GM18508 (cell line): Measurements from ENCODE around the gene SLC8A1.

ENCODE experiments used
- ATAC-seq: cut with Tn5 transposase; IDR thresholded peaks from one replicate; pipeline ENCODE4 v1.9.1; 2021; ENCODE audit warnings: moderate number of reproducible peaks; ENCODE audit not compliant: insufficient read depth, unreplicated experiment

The SLC8A1 gene

GRCh38 chr2:40321822-40322221, 130.1 kb downstream of the SLC8A1 start:
- ATAC-seq: no peak

GRCh38 chr2:40321016-40321623, 130.8 kb downstream of the SLC8A1 start:
- ATAC-seq: no peak

GRCh38 chr2:40318921-40319320, 133.0 kb downstream of the SLC8A1 start:
- ATAC-seq: no peak

GRCh38 chr2:40317761-40318160, 134.1 kb downstream of the SLC8A1 start:
- ATAC-seq: no peak

- no peak for ATAC-seq
These were observed 134.8 kb downstream of the SLC8A1 start for GRCh38 chr2:40317046-40317445.

GRCh38 chr2:40316620-40317019, 135.3 kb downstream of the SLC8A1 start:
- no peak for ATAC-seq

GRCh38 chr2:40315683-40316082, 136.2 kb downstream of the SLC8A1 start:
- no peak for ATAC-seq

- ATAC-seq: no peak
These were observed 140.9 kb downstream of the SLC8A1 start for GRCh38 chr2:40311026-40311425.

GRCh38 chr2:40310303-40310702, 141.6 kb downstream of the SLC8A1 start:
- ATAC-seq: no peak

GRCh38 chr2:40304340-40304739, 147.6 kb downstream of the SLC8A1 start:
- no peak for ATAC-seq

GRCh38 chr2:40303746-40304145, 148.1 kb downstream of the SLC8A1 start:
- ATAC-seq: no peak

GRCh38 chr2:40302751-40303325, 149.1 kb downstream of the SLC8A1 start:
- no peak for ATAC-seq

GRCh38 chr2:40300391-40300790, 151.5 kb downstream of the SLC8A1 start:
- no peak for ATAC-seq

GRCh38 chr2:40299781-40300180, 152.1 kb downstream of the SLC8A1 start:
- ATAC-seq: no peak

GRCh38 chr2:40299173-40299572, 152.7 kb downstream of the SLC8A1 start:
- no peak for ATAC-seq

GRCh38 chr2:40298026-40298425, 153.9 kb downstream of the SLC8A1 start:
- ATAC-seq: no peak

GRCh38 chr2:40292291-40292690, 159.6 kb downstream of the SLC8A1 start:
- ATAC-seq: no peak

- ATAC-seq: no peak
These were observed 162.0 kb downstream of the SLC8A1 start for GRCh38 chr2:40289771-40290404.

GRCh38 chr2:40287773-40288172, 164.1 kb downstream of the SLC8A1 start:
- no peak for ATAC-seq

- ATAC-seq: no peak
These were observed 164.7 kb downstream of the SLC8A1 start for GRCh38 chr2:40287195-40287594.

GRCh38 chr2:40286721-40287120, 165.2 kb downstream of the SLC8A1 start:
- ATAC-seq: no peak

GRCh38 chr2:40285391-40285790, 166.5 kb downstream of the SLC8A1 start:
- ATAC-seq: no peak
